ENCODE measurements around the gene PGGT1B.

DNA sequence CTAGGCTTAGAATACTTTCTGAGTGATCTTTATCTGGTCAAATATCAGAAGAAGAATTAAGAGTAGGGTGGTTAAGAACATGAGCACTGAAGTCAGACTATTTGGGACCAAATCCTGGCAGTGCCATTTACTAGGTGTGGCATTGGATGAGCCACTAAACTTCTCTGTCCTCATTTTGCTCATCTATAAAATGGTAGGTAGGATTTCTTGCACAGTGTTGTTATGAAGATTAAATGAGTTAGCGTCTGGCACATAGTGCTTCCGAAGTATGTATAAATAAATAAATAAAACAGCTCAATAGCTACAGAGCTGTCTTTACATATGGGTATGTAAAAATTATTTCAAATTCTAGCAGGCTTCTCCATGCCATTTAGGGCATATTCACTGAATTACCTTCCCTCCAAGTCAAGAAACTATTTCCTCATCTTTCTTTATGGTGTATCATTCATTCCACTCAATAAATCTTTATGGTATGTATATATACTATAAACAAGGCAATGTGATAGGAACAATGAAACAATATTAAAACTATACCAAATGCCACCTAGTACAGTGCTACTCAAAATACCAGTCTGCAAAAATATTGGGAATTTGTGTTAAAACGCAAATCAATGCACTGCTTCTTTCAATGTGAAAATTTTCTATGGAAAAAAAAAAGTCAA lies 9.8 kb upstream of the PGGT1B start:
- TF ChIP-seq, protein P1, sequence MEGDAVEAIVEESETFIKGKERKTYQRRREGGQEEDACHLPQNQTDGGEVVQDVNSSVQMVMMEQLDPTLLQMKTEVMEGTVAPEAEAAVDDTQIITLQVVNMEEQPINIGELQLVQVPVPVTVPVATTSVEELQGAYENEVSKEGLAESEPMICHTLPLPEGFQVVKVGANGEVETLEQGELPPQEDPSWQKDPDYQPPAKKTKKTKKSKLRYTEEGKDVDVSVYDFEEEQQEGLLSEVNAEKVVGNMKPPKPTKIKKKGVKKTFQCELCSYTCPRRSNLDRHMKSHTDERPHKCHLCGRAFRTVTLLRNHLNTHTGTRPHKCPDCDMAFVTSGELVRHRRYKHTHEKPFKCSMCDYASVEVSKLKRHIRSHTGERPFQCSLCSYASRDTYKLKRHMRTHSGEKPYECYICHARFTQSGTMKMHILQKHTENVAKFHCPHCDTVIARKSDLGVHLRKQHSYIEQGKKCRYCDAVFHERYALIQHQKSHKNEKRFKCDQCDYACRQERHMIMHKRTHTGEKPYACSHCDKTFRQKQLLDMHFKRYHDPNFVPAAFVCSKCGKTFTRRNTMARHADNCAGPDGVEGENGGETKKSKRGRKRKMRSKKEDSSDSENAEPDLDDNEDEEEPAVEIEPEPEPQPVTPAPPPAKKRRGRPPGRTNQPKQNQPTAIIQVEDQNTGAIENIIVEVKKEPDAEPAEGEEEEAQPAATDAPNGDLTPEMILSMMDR (conservative IDR thresholded peaks at IDR 0.05; ENCODE audit: low read depth, low read length): no peak
- TF ChIP-seq EZH2 (IDR thresholded peaks at IDR 0.05; ENCODE audit: low read length, unreplicated experiment): no peak
- TF ChIP-seq EZH2phosphoT487 (IDR thresholded peaks at IDR 0.05; ENCODE audit: borderline replicate concordance, low read length): no peak

Data from PC-3 (cell line).